ENCODE measurements around the gene CDKL2.

CDKL2 gene

GRCh38 chr4:75637827-75638226, 7.5 kb upstream of the CDKL2 start:
- no peak for DNase-seq

DNA sequence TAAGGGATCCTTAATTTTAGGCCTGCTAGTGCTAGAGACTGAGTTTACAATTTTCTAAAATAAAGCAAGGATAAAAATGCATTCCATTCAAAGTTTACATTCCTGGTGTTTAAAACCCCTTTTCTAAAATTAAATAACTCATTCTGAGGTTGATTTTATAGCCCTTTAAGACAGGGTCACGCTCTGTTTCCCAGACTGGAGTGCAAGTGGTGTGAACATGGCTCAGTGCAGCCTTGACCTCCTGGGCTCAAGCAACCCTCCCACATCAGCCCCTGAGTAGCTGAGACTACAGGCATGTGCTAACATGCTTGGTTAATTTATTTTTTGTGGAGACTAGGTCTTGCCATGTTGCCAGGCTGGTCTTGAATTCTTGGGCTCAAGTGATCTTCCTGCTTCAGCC, 6.8 kb upstream of the CDKL2 start:
- no peak for DNase-seq

GRCh38 chr4:75634951-75635350, 4.6 kb upstream of the CDKL2 start:
- DNase-seq: no peak

- DNase-seq: no peak
Measured at GRCh38 chr4:75634281-75634680, 4.0 kb upstream of the CDKL2 start.

- DNase-seq: peak; percentile 8
Measured at GRCh38 chr4:75633846-75634245, 3.5 kb upstream of the CDKL2 start.

- DNase-seq: no peak
Measured at GRCh38 chr4:75630937-75631329, 605 bp upstream of the CDKL2 start.

DNA sequence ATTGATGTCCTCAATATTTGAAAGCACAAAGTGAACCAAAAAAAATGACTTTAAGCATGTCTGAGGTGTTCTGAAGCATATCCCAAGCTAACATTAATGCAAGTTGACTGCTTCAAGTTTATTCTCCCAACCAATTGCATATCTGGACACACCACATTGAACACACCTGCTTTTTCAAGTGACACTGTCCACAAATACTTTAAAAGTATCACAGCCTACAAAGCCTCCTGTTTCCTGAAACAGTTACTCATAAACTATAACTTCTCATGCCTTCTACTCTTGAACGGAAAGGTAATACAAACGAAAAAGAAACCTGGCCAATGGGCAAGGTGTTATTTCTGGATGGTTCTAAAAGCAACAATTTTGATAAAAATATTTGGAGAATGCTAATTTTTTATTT, 1.1 kb downstream of the CDKL2 start:
- no peak for DNase-seq

- no peak for DNase-seq
Measured at GRCh38 chr4:75623026-75623425, 7.3 kb downstream of the CDKL2 start.

GRCh38 chr4:75621715-75622114, 8.6 kb downstream of the CDKL2 start:
- DNase-seq: no peak

DNA sequence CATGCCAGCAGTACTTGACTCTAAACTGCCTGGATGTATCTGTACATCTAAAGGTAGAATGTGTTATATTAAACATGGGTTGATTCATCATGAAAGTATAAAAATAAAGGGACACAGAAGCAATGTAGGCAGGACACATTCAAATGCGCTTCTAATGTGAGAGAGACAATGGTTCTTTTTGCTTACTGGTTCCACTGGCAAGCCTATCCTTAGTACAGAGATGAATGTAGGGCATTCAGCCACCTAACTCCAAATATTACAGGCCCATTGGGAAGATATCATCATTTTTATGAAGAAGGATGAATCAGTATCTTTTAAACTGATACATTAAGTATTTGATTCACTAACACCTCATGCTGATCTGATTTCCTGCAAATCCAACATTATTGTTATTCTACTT, 18.0 kb downstream of the CDKL2 start:
- no peak for DNase-seq

DNA sequence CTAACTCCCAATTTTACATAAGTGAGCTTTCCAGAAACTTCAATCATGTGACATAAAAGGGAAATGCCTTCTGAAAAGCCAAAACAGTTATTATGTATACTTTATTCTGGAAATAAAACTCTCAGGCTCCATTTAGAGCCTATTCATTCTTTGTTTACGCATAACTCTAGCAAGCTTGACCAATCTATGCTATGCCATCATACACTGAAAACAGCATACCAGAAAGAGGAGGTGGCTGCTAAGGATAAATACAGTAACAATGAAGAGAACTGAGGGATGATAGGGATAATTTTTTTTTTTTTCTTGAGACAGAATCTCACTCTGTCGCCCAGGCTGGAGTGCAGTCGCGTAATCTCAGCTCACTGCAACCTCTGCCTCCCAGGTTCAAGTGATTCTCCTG, 24.4 kb downstream of the CDKL2 start:
- no peak for DNase-seq

GRCh38 chr4:75599647-75600046, 30.7 kb downstream of the CDKL2 start:
- DNase-seq: no peak

GRCh38 chr4:75598390-75598789, 31.9 kb downstream of the CDKL2 start:
- peak; percentile 16 for DNase-seq

GRCh38 chr4:75596061-75596460, 34.3 kb downstream of the CDKL2 start:
- DNase-seq: no peak

GRCh38 chr4:75593393-75593792, 36.9 kb downstream of the CDKL2 start:
- DNase-seq: no peak

- DNase-seq: no peak
Measured at GRCh38 chr4:75584067-75584466, 46.3 kb downstream of the CDKL2 start.

DNA sequence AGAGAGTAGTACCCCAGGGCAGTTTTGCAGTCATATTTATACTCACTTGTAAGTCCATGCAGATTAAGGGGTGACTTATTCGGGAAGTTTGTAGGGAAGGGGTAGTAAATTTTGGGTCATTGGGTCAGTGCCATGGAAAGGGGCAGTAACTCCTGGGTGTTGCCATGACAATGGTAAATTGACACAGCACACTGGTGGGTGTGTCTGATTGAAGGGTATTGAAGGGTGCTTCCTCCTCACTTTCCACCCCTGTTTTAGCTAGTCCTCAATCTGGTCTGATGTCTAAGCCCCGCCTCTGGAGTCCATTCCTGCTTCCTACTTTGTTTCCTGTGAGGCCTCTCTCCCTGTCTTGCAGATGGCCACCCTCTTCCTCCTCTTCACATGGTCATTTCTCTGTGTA, 62.6 kb downstream of the CDKL2 start:
- DNase-seq: no peak

DNA sequence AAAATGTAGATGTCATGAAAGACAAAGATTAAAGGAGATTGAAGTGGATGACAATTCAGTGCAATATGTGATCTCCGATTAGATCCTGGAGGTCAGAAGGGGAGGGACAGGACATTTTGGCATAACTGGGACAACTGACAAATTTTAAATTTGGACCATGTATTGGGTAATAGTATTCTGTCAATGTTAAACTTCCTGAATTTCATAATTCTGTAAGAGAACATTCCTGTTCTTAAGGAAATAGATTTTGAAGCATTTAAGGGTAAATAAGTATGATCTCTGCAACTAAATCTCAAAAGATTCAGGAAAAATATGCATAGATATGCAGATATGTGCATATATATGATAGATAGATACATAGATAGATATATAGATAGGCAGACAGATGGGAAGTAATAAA, 63.4 kb downstream of the CDKL2 start:
- no peak for DNase-seq

GRCh38 chr4:75565481-75565880, 64.8 kb downstream of the CDKL2 start:
- no peak for DNase-seq

GRCh38 chr4:75564023-75564422, 66.3 kb downstream of the CDKL2 start:
- DNase-seq: no peak

DNA sequence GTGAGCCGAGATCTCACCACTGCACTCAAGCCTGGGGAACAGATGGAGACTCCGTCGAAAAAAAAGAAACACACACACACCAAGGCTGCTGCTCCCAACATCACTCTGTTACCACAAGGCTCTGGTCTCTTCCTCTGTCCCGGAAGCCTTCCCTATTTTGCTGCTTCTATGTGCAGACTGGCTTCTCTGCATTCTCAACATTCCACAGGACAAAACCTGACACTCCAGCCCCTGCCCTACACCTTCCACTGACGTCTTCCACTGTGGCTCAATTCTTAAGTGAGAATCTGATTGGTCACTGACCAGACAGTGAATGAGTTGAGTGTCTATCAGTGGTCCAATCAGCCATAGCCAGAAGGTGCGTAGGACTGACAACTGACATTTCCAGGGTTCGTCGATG, 68.5 kb downstream of the CDKL2 start:
- no peak for DNase-seq

- no peak for DNase-seq
Measured at GRCh38 chr4:75557696-75558095, 72.6 kb downstream of the CDKL2 start.

- peak; percentile 3 for DNase-seq
Measured at GRCh38 chr4:75555294-75556164, 74.8 kb downstream of the CDKL2 start, which contains the start of gene ODAPH. Gene ODAPH, plus strand, starts transcription at chr4:75556066. Its CDS starts 17 bp downstream, at chr4:75556083.

DNA sequence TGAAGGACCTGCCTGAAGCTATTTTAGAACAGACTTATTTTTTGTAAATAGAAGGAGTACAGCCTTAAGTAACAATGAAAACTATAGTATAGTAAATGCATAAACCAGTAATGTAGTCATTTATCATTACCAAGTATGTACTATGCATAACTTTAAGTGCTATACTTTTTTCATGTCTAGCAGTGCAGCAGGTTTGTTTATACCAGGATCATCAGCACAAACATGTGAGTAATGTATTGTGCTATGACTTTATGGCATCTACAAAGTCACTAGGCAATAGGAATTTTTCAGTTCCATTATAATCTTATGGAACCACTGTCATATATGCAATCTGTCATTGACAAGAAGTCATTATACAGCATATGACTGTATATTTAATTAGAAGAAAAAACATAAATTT, 77.9 kb downstream of the CDKL2 start:
- DNase-seq: no peak

GRCh38 chr4:75549019-75549418, 81.3 kb downstream of the CDKL2 start:
- DNase-seq: no peak
